Measurements from ENCODE around the gene TRAPPC2. TPM values are rescaled to one million over a fixed set of nuclear protein-coding genes. Genes with fewer than 3 reads are reported as not detected.
A peak's percentile ranks its signal among the peaks of the same experiment; 100 is the strongest.
"Not testable (repeated sequence)": the region's sequence is repeated elsewhere in the genome, so short reads cannot be mapped to it uniquely, and the experiment has no call there.

Gene TRAPPC2
- total RNA-seq, 1 experiment from 2014 or later, result 17.2 TPM

DNA sequence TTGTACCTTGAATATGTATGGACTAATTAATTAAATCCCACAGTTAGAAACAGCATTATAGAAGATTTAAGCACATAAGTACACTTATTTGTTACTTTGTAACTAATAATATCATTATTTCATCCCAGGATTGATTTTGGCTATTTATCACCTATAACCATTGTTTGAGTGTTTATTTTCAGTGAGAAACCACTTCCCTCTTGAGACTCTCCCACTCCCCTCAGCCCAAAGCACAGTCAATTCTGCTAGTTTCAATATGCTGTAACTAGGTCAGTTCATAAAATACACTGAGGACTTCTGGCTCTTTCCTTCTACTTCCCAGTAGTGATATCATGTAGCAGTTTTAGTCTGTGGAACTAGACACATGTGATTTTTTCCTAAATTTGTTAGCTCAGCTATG, 16.4 kb upstream of the TRAPPC2 start:
- in situ Hi-C loops (cut with HindIII; ENCODE audit: low sequenced_read_pairs), result no loop called here
- no peak for DNase-seq (ENCODE audit: low spot score)

DNA sequence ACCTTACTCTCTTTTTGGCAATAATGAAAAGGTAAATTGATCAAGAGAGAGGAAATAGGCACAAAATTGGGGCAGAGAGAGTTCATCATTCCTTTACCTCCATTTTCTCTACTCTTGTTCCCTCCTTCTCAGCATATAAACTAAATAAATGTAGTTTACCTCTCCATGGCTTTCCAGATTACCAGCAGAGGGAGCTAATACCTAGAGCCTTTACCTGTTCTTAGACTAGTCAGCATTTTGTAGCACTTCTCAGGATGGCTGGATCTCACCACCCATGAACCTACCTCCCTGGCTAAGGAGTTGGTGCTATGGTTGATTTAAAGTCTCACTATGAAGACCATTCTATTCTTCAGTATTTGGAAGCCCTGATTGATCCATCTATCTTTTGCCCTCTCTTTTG, 15.8 kb upstream of the TRAPPC2 start:
- peak; percentile 65 for DNase-seq (ENCODE audit: low spot score)
- in situ Hi-C loops (cut with HindIII; ENCODE audit: low sequenced_read_pairs), result no loop called here

DNA sequence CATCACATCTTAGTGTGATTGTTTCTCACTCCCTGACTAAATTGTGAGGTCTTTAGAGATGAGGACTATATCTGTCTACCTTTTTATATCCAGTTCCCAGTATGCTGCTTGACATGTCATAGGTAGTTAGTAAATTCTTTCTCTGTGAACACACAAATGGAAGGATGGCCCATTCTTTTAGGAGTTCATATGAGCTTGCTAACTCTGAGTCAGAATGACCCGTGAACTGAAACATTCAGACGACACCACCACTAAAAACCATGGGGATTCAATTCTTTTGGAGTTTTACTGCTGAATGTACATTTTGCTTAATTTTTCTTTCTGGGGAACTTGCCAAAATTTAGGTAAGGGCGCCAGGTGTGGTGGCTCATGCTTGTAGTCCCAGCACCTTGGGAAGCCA, 14.1 kb upstream of the TRAPPC2 start:
- in situ Hi-C loops (cut with HindIII; ENCODE audit: low sequenced_read_pairs), result no loop called here
- DNase-seq (ENCODE audit: low spot score), result no peak

DNA sequence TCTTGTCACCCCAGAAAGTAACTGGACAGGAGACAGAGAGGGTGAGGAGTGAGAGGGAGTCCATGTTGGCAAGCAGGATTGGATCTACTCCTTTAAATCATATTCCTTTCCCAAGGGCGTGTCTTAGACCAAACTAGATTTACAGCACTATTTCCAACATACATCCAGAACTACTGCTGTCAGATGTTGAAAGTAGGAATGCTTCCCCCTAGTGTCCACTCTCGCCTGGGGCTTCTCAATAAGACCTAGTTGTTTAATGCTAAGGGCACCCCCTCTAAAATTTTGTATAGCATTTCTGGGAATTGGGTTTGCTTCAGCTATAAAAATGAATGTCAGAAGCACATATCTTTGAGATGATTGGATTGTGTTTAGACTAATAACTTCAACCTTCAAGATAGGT, 13.4 kb upstream of the TRAPPC2 start:
- in situ Hi-C loops (cut with HindIII; ENCODE audit: low sequenced_read_pairs), result no loop called here
- DNase-seq (ENCODE audit: low spot score), result peak; percentile 37

DNA sequence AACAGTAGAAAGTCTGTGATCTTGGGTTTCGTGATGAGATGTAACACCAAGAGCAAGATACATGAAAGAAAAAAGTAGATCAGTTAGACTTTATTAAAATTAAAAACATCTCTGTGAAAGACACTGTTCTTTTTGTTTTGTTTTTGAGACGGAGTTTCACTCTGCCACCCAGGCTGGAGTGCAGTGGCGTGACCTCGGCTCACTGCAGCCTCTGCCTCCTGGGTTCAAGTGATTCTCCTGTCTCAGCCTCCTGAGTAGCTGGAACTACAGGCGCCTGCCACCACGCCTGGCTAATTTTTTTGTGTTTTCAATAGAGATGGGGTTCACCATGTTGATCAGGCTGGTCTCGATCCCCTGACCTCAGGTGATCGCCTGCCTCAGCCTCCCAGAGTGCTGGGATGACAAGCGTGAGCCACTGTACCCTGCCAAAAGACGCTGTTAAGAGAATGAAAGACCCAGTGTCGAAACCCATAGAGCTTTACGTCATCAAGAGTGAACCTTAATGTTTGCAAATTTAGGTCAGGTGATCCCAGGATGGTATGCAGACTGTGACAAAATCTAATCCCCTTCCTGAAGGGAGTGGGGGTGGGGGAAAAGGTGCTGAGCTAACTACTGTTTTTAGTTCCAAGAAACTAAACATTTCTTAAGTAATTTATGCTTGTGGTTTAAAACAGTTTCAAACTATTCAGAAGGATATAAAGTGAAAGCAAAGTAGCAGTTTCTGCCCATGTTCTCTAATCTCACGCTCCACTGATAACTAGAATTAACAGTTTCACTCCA, 8.2 kb upstream of the TRAPPC2 start:
- no peak for DNase-seq (ENCODE audit: low spot score)
- in situ Hi-C loops (cut with HindIII; ENCODE audit: low sequenced_read_pairs), result no loop called here

DNA sequence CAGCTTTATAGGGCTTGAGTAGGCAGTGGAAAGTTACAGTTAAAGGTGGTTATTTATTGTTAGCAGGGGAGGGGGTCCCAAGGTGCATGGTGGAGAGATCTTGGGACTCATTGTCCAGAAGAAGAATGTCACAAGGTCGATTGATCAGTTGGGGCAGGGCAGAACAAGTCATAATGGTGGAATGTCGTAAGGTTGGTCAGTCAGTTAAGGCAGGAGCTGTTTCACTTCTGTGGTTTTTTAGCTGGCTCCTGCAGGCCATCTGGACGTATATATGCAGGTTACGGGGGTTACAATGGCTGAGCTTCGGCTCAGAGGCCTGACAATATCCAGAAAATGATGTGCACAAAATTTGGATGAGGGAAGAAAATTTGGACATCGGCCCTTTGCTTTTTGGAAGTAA, 7.3 kb upstream of the TRAPPC2 start:
- no peak for DNase-seq (ENCODE audit: low spot score)
- in situ Hi-C loops (cut with HindIII; ENCODE audit: low sequenced_read_pairs), result no loop called here

DNA sequence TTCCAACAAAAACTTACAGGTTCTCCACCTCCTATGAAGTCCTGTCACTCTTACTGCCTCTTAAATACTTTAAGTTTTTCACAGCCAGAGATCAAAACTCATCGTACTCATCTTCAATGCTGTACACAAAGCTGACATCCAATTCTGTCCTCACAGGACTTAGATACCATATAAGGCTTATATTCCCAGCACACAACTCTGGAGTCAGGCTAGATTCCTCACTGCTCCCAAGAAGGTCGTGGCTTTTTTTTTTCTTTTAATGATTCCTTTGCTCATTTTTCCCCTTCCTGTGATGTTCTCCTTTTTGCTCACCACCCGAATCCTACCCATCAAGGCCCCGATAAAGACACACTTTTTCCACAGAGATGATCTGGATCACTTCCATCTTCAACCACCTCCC, 914 bp downstream of the TRAPPC2 start:
- in situ Hi-C loops (cut with HindIII; ENCODE audit: low sequenced_read_pairs), result no loop called here
- DNase-seq (ENCODE audit: low spot score), result no peak

DNA sequence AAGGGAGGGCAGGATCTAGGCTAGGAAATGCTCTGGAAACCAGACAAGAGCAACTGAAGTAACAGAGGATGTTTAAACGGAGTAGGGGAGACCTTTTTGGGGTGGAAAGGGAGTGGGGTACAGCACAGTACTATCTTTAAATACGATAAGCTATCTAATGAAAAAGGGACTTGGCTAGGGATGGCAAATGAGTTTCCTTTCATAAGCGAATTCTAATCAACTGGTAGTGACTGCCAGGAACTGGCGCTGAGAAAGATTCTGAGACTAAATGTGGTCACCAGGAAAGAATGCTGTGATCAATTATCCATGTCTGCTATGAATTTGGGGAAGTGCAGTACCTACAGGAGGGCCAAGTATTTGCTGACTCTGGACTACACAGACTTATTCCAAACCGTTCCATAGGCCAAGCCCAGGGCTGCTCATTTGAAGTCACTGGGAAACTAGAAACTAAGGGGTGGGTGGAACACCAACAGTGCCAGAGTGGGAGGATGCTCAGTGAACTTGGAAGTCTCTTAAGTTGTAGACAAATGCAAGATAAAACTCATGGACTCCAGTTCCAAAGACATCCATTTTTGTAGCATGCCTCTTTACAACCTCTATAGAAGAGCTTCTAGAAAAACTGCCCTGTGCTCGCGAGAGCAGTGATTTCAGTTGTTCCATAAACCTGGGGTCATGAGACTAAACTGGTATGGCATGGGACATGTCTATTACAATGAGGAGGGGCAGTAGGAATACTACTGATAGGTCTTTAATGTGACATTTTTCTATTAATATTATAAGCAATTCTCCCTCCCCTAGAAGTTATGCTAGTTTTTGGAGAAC, 2.0 kb downstream of the TRAPPC2 start:
- in situ Hi-C loops (cut with HindIII; ENCODE audit: low sequenced_read_pairs), result no loop called here
- DNase-seq (ENCODE audit: low spot score), result no peak

DNA sequence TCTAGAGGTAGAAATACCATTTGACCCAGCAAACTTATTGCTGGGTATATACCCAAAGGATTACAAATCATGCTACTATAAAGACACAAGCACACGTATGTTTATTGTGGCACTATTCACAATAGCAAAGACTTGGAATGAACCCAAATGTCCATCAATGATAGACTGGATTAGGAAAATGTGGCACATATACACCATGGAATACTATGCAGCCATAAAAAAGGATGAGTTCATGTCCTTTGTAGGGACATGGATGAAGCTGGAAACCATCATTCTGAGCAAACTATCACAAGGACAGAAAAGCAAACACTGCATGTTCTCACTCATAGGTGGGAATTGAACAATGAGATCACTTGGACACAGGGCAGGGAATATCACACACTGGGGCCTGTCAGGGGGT, 3.9 kb downstream of the TRAPPC2 start:
- in situ Hi-C loops (cut with HindIII; ENCODE audit: low sequenced_read_pairs); DNase-seq (ENCODE audit: low spot score): not testable (repeated sequence)

DNA sequence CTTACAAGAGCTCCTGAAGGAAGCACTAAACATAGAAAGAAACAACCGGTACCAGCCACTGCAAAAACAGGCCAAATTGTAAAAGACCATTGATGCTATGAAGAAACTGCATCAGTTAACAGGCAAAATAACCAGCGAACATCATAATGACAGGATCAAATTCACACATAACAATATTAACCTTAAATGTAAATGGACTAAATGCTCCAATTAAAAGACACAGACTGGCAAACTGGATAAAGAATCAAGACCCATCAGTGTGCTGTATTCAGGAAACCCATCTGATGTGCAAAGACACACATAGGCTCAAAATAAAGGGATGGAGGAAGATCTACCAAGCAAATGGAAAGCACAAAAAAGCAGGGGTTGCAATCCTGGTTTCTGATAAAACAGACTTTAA, 7.8 kb downstream of the TRAPPC2 start:
- in situ Hi-C loops (cut with HindIII; ENCODE audit: low sequenced_read_pairs); DNase-seq (ENCODE audit: low spot score): not testable (repeated sequence)

DNA sequence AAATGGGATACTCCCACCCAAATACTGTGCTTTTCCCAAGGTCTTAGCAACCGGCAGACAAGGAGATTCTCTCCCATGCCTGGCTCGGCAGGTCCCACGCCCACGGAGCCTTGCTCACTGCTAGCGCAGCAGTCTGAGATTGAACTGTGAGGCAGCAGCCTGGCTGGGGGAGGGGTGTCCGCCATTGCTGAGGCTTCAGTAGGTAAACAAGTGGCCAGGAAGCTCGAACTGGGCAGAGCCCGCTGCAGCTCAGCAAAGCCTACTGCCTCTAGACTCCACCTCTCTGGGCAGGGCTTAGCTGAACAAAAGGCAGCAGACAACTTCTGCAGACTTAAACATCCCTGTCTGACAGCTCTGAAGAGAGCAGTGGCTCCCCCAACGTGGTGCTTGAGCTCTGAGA, 9.5 kb downstream of the TRAPPC2 start:
- DNase-seq (ENCODE audit: low spot score); in situ Hi-C loops (cut with HindIII; ENCODE audit: low sequenced_read_pairs): not testable (repeated sequence)

DNA sequence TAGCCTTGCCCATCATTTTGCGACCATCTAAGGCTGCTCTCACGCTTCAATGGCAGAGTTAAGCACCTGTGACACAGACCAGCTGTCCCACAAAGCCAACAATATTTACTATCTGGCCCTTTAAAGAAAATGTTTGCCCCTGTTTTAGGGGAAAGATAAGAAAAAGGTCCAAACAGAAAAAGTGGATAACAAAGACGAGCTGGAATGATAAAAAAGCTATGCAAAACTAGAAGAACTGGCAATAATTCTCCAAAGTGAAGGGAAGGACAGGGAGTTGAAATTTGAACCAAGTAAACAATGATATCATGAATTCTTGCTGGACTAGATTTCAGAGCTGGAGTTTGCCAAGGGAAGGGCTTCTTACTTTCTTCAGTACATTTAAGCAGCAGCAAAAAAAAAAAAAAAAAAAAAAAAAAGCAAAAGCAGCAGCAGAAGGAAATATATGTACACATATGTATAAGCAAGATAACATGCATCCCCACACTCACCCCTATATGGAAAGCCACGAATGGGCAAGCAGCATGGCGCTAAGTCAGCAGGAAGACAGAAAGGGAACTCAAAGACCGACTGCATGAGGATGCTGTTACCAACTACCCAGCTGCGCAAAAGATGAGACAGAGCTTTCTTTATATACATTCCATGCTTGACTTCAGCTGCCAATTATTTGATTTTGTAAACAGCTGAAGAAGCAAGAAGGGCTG, 12.5 kb downstream of the TRAPPC2 start:
- in situ Hi-C loops (cut with HindIII; ENCODE audit: low sequenced_read_pairs), result no loop called here
- DNase-seq (ENCODE audit: low spot score), result no peak

DNA sequence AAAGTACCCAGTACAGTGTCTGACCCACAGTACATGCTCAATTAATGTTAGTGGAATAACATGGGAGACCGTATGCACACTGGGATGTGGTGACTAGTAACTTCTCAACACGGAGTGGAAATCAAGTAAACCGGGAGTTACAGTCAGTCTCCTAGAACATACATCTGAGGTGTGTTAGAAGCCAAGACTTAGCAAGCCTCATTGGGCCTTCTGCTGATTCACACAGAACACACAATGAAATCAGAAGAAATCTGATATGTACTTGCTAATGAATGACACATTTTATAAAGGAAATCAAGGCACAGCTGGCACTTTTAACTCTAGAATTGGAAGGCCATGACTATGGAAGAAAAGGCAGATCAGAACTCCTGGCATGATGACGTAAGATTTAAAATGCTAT, 13.0 kb downstream of the TRAPPC2 start:
- no peak for DNase-seq (ENCODE audit: low spot score)
- in situ Hi-C loops (cut with HindIII; ENCODE audit: low sequenced_read_pairs), result no loop called here

DNA sequence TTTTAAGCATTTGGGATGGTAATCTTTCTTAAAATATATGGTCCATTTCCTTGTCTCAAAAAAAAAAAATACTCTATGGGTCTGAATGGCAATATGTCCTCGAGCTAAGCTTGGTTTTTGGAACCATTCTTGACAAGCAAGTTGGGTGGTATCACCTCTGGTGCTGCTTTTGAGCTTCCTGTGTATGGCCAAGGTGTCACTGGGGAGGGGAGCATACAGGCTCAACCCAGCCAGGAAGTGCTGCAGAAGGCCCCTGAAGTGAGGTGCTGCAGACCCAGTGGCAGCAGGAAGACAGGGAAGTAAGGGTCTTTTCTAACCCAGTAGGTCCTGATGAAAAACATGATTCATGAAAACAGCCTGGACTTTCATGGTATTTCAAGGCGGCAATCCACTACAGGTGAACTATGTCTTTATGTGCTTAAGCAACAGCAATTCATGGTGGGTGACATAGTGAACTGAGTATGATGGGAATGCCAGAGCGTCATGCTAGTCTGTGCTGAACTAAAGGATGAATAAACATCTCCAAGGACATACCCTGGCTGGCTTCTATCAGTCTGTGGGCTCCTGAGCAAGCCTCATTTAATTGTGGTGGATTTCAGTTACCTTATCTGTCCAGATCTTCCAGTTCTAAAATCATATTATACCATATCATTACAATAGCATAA, 15.1 kb downstream of the TRAPPC2 start:
- in situ Hi-C loops (cut with HindIII; ENCODE audit: low sequenced_read_pairs), result no loop called here
- no peak for DNase-seq (ENCODE audit: low spot score)

DNA sequence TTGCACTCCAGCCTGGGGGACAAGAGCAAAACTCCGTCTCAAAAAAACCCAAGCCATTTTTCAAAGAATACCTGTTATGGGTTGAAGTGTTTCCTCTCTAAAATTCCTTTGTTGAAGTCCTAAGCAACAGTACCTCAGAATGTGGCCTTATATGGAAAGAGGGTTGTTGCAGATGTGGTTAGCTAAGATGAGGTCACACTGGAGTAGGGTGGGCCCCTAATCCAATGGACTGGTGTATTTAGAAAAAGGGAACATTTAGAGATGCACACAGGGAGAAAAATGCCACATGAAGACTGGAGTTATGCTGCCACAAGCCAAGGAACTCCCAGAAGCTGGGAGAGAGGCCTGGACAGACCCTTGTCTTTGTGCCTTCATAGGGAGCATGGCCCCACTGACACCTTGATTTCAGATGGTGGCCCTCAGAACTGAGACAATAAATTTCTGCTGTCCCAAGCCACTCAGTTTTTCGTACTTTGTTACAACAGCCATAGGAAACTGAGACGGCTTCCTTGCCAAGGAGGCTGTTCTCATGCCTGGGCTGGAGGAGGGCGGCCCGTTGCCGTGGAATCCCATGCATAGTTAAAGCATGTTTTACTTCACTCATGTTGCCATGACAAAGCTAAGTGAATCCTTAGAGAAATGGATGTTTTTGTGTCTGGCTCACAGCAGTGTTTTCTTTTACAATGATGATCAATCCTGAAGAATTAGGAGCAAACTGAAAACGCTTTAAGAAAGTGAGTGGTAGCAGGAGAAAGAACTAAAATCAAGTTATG, 16.5 kb downstream of the TRAPPC2 start:
- in situ Hi-C loops (cut with HindIII; ENCODE audit: low sequenced_read_pairs), result no loop called here
- DNase-seq (ENCODE audit: low spot score), result no peak

DNA sequence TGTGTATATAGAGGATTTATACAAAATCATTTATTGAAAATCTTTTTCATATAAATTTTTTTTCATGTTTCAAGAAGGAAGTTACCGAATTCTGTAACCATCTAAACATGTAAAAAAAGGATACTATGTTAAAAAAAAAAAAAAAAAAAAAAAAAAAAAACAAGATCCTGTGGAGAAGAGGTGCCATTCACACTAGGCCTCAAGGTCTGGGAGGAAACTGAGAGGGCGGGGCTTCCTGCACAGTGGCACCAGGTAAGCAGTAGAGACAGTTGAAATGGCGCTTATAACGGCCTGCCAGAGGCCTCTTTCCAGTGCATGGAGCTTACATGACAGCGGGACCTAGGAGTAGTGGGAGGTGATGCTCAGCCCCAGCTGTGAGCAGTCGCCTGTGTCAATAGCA, 17.5 kb downstream of the TRAPPC2 start:
- no peak for DNase-seq (ENCODE audit: low spot score)
- in situ Hi-C loops (cut with HindIII; ENCODE audit: low sequenced_read_pairs), result no loop called here

DNA sequence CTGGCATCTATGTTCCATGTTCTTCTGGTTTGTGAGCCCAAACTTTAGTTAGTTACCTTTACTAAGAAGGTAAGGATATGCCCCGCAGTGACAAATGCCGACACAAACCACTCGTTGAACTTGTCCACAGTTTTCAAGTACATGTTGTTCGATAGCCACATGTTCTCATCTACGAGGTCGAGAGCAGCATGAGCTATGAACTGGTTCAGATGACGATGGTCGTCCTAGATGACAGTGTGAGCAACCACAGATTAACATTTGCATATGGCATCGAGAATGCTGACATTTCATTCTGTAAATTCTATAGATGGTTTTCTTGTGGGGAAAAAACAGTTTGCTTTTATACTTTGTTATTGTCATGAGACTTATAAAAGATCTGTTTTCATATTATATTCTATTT, 18.0 kb downstream of the TRAPPC2 start:
- DNase-seq (ENCODE audit: low spot score), result no peak
- in situ Hi-C loops (cut with HindIII; ENCODE audit: low sequenced_read_pairs), result no loop called here

DNA sequence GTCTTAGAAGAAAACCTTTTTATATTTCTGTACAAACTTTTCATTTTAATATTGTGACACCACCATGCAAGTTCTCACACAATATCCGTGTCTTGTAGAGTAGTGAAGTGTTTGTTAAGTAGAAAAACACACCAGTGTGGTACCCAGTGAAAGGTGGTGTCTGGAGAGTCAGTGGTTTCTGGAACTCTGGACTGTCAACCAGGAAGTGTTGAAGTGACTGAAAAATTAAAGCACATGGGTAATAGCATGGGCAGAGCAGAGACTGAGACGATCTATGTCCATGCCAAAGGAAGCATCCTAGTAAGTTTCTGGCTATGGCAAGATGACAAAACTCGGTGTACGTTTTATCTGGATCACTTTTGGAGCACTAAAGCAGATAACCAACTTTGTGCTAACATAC, 23.3 kb downstream of the TRAPPC2 start:
- in situ Hi-C loops (cut with HindIII; ENCODE audit: low sequenced_read_pairs), result no loop called here
- no peak for DNase-seq (ENCODE audit: low spot score)

DNA sequence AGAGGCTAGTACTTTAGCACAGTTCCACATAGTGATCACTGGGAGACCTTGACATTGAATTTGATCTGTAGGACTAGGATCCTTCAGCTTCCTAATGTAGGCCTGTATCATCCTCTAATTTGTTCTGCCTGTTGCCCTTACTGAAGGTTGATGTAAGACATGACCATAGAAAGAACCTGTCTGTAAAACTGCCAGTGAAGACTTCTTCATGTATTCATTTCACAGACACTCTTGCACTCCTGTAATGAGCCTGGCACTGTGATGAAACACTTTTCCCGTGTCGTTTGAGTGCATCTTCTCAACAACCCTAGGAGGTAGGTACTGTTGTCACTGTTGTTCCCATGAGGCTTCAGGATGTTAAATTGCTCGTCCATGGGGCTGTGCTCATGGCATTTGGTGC, 30.8 kb downstream of the TRAPPC2 start:
- no peak for DNase-seq (ENCODE audit: low spot score)
- in situ Hi-C loops (cut with HindIII; ENCODE audit: low sequenced_read_pairs), result no loop called here

All from G401 (cell line).